ENCODE measurements around the gene SUN3. TPM values are rescaled to one million over a fixed set of nuclear protein-coding genes. Genes with fewer than 3 reads are reported as not detected.

SUN3 gene
- total and polyA plus RNA-seq, 2 of the 4 experiments (the other 2 are of a cell fraction) = not detected

- BruUV-seq (replicated peaks) = no TSS peak
- H3K27ac ChIP-seq (ENCODE audit: insufficient read depth, low read length) = no peak overlapping the region
Observed at GRCh38 chr7:47938574-47939165, 90.2 kb downstream of the SUN3 start.

More at GRCh38 chr7:47938574-47939165, 90.2 kb downstream of the SUN3 start:
- H3K36me3 ChIP-seq (ENCODE audit: control insufficient read depth, insufficient read depth, low read length) = no peaks in the 10 kb centered on the region
- H4K5ac ChIP-seq (ENCODE audit: low read depth, low read length) = no peak overlapping the region
- 67% methylated on average over 2 of the region's 6 CpGs; no CpG with 5 or more reads in 1 of the 2 experiments for WGBS, 2 experiments (ENCODE audit: extremely low coverage in 2 of 2, insufficient read length in 1 of 2)
- no peak overlapping the region for H3K4me2 ChIP-seq (ENCODE audit: low read depth, low read length)
- no peak overlapping the region for H3K9ac ChIP-seq (ENCODE audit: low read depth, low read length)
- H3K9me3 ChIP-seq (ENCODE audit: control insufficient read depth, insufficient read depth, low read length) = no peaks in the 10 kb centered on the region
- DNase-seq (no peak), ATAC-seq (ENCODE audit: low read depth) (no peak)
- H3K4me1 ChIP-seq (ENCODE audit: control insufficient read depth, insufficient read depth, low read length) = peaks cover 16% of the 10 kb centered on the region
- H2AK9ac ChIP-seq (replicated peaks; ENCODE audit: low read depth, low read length, poor library complexity) = no peak overlapping the region
- POLR2A ChIA-PET (ENCODE audit: unreplicated experiment) = no interaction called here
- H3K4me3 ChIP-seq (ENCODE audit: insufficient read depth, low read depth, low read length) = no peak overlapping the region
- TF ChIP-seq CHD1 (IDR thresholded peaks at IDR 0.05; ENCODE audit: low read depth, low read length) (no peak), RAD21 (IDR thresholded peaks at IDR 0.05; ENCODE audit: low read length) (peak; percentile 37; the same call in 1 of the 2 replicates), MAFK (IDR thresholded peaks at IDR 0.05; ENCODE audit: low read depth, low read length) (no peak), CTCF (conservative IDR thresholded peaks at IDR 0.05; ENCODE audit: low read depth, low read length) (peak; percentile 23; the same call in 1 of the 2 replicates), BHLHE40 (IDR thresholded peaks at IDR 0.05; ENCODE audit: low read depth, low read length) (no peak), POLR2A (IDR thresholded peaks at IDR 0.05; ENCODE audit: low read depth, low read length) (no peak), NFE2L2 (IDR thresholded peaks at IDR 0.05; ENCODE audit: low read depth, low read length) (no peak), SMC3 (IDR thresholded peaks at IDR 0.05; ENCODE audit: low read depth, low read length) (no peak)
- TF ChIP-seq, protein P1, sequence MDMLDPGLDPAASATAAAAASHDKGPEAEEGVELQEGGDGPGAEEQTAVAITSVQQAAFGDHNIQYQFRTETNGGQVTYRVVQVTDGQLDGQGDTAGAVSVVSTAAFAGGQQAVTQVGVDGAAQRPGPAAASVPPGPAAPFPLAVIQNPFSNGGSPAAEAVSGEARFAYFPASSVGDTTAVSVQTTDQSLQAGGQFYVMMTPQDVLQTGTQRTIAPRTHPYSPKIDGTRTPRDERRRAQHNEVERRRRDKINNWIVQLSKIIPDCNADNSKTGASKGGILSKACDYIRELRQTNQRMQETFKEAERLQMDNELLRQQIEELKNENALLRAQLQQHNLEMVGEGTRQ (IDR thresholded peaks at IDR 0.05; ENCODE audit: low read depth, low read length) = no peak
- H2BK15ac ChIP-seq (ENCODE audit: low read depth, low read length) = 0 out of 3 replicates have a peak overlapping the region, but pooled peaks have one; percentile 88
- peak overlapping the region; percentile 86 for H2BK120ac ChIP-seq (ENCODE audit: low read depth, low read length)
- no peaks in the 10 kb centered on the region for H4K20me1 ChIP-seq (ENCODE audit: insufficient read depth, low read length)
- dilution Hi-C loops (cut with HindIII; ENCODE audit: low sequenced_read_pairs, unreplicated experiment) (no loop called here), intact Hi-C loops (cut with micrococcal nuclease) (no loop called here), in situ Hi-C loops (cut with MboI; ENCODE audit: low sequenced_read_pairs) (no loop called here)
- H3K79me1 ChIP-seq (ENCODE audit: low read depth in 1 of 2, low read length in 2 of 2) = peaks cover 0 to 7% of the 10 kb centered on the region in 2 experiments; a peak in 1 of 4 replicates
- 0 out of 2 replicates have a peak overlapping the region, but pooled peaks have one; percentile 29 for H3K14ac ChIP-seq (replicated peaks; ENCODE audit: low read depth, low read length)
- no peak overlapping the region for H3K56ac ChIP-seq (ENCODE audit: extremely low read depth, insufficient read depth, low read length)
- peaks cover 22% of the 10 kb centered on the region for H3K9me1 ChIP-seq (ENCODE audit: insufficient read depth, low read length)
- H2BK20ac ChIP-seq (ENCODE audit: low read depth, low read length) = peak overlapping the region; percentile 70
- peak overlapping the region; percentile 80 for H3K4ac ChIP-seq (ENCODE audit: low read depth, low read length)
- H3K18ac ChIP-seq (ENCODE audit: low read depth, low read length) = no peak overlapping the region
- no peak overlapping the region; the same call in 1 of the 2 replicates for H2AK5ac ChIP-seq (ENCODE audit: low read depth, low read length)
- H2BK5ac ChIP-seq (ENCODE audit: low read depth, low read length, poor library complexity, severe bottlenecking) = no peak overlapping the region
- H4K91ac ChIP-seq (ENCODE audit: insufficient read depth, low read depth, low read length) = no peak overlapping the region
- CTCF ChIA-PET = interaction anchor here (0.6 to 2.0 kb wide), 4 partner anchors 10 to 672 kb away, joined by 3 to 5 read pairs (median 4); no protein-coding TSS in a partner anchor
- no peak overlapping the region; a peak in 1 of 4 replicates for H4K8ac ChIP-seq (ENCODE audit: low read depth in 2 of 2, low read length in 2 of 2)
- H3K23ac ChIP-seq (ENCODE audit: low read depth, low read length) = no peak overlapping the region; the same call in 1 of the 2 replicates
- no peaks in the 10 kb centered on the region for H3K27me3 ChIP-seq (ENCODE audit: control insufficient read depth, insufficient read depth, low read length)
- no peak overlapping the region for H2AFZ ChIP-seq (replicated peaks; ENCODE audit: low read length, poor library complexity)
